Jurkat, Clone E6-1 (cell line): ENCODE results near the gene IL17RD.

Source experiments
- DNase-seq: peaks from one replicate; pipeline ENCODE4 v3.0.0-alpha.2; 2011; ENCODE audit warnings: low read depth, low spot score
- H3K4me3 ChIP-seq: 2 replicates; pipeline ENCODE4 v1.5.1; 2011; ENCODE audit warnings: mild to moderate bottlenecking, low read length, control low read depth, moderate library complexity

IL17RD gene

DNA sequence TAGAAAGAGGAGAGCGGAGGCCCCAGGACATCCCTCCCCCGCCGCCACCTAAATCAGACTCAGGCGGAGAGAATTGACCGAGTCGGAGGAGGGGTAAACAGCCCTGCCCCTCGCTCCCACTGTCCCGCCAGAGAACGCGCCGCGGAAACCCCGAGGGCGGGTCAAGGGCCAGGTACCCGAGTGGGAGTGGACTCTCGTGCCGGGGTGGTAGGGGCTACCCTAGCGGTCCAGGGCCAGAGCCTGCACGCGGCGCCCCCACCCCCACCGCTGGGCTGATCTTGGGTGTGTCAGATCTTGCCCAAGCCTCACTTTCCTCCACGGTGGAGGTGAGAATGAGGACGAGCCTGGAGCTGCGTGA lies 85.7 kb downstream of the IL17RD start:
- DNase-seq: no peak
- H3K4me3 ChIP-seq: no peak overlapping the region

DNA sequence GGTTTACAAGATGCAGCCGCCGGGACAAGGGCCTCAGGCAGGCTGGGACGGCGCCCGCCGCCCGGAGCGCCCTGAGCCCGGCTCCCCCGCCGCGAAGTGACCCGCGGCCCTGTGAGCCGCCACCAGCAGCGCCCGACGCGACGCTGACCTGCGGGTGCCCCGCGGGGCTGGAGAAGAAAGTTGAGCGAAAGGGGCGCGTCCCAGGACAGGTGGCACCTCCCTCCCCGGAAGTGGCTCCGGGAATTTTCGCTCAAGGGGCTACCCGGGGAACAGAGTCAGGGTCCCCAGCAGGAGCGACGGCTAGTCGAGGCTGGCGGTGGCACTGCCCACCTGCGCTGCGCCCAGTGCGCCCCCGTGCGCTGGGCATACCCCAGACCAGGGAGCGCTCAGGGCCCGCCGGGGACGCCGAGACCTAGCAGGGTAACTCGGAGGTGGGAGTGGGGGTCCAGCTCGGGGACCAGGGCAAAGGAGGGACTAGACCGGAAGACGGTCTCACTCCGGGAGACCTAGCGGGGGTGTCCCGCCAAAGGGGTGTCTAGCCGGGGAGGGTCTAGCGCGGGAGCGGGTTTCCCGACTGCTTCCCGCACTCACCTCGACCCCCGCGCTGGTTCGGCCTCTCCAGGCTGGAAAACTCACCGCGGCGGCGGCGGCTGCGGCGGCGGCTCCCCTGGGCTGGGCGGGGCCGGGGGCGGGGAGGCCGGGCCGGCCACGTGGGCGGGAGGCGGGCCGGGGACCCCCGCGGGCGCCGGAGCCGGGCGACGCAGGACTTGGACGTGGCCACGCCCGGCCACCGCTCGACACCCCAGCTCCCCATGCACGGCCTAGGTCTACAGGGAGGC lies 86.3 kb downstream of the IL17RD start:
- DNase-seq: no peak

DNA sequence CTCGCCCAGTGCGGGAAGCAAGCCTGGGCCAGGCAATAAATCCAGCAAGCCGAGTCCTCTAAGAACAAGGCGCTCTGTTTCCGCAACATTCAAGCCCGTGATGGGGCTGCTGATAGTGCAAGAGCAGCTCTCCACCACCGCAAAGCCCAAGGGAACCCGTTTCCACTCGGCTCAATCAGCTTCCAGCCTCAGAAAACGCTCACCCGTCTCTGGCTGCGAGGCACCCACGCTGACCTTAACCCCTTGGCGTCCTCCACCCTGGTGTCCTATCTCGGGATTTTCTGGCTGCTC lies 86.9 kb downstream of the IL17RD start:
- H3K4me3 ChIP-seq: peak overlapping the region; percentile 56
- DNase-seq: no peak

More for the DNA sequence above, 86.3 kb downstream of the IL17RD start:
- H3K4me3 ChIP-seq: peak overlapping the region; percentile 56

DNA sequence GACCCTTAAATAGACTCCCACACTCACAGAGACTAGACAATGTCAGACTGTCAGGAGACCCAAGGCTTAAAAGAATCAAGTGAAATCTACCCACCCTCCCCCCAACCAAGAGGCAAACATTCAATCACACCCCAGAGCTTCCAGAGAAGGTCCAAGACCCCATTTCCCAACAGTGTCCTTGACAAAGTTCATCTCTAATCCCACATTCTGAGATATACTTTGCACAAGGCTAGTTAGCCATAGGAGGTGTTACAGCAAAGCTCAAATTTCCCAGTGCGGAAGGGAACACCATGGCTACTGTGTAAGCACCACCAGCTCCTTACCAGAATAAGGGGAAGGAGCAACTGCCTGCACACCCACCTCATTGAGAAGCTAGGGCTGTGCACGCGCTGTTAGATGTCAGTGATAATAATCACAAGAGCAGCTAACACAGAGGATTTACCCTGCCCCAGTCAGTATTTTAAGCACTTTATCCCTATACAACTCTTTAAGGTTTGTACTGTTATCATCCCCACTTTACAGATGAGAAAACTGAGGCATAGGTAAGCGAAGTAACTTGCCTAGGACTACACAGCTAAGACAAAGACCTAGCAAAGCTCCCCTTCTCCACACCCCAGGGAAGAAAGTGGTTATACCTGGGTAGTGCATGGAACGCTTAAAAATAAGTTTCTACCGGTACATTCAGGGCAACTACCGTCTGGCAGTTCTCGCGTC lies 87.4 kb downstream of the IL17RD start:
- no peak for DNase-seq
- H3K4me3 ChIP-seq: peak overlapping the region; percentile 56; the same call in 1 of the 2 replicates

DNA sequence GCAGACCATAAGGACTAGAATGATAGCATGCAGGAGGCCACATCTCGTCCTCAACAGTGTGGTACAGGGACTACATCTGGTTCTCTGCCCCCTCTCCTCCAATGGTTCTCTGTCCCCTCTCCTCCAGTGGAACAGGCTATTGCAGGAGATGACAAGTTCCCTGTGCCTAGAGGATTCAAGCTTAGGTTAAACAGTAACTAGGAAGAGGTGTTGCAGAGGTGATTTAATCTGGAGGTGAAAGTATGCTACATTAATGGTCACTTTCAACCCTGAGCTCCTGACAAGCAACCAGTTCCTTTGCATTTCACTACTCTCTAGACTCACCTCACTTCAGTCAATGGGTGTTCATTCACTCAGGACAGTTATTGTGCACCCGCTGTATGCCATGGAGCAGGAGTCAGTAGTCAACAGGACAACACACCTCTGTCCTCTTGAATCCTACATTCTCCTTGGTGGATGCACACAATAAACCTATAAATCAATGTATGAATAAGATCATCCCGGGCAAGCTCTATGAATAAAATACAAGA lies 88.7 kb downstream of the IL17RD start:
- H3K4me3 ChIP-seq: no peak overlapping the region
- no peak for DNase-seq

DNA sequence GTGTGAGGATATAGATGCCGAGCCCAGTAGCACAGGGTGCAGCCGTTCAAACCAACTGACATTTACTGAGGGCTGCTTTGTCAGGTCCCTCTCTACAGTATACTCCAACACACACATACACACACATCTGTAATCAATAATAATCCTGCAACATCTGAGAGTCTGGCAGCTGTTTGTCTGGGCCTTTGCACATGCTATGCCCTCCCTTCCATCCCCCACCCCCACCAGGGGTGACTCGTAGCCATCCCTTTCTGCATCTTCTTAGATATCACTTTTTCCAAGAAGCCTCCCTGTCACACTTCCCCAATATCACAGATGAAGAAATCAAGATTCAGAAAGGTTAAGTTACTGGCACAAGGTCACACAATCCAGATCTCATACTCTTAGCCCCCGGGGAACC lies 91.0 kb downstream of the IL17RD start:
- DNase-seq: no peak
- H3K4me3 ChIP-seq: no peak overlapping the region

DNA sequence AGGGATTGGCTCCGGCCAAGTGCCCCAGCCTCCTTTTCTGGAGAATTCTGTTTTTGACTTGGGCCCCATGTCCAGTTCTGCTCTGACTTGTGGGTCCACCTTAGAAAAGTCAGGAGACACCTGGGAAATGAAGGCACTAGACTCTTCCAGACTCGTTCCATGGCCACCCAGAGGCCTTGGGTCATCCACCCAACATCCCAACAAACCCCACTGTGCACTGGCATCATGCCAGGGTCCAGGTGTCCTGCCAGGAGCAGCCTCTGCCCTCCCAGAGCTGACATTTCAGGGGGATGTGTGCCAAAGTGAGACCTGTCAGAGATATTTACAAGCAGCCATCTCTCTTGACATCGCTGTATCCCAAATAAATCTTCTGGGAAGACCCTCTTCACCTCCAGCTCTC lies 91.5 kb downstream of the IL17RD start:
- no peak overlapping the region for H3K4me3 ChIP-seq
- no peak for DNase-seq

DNA sequence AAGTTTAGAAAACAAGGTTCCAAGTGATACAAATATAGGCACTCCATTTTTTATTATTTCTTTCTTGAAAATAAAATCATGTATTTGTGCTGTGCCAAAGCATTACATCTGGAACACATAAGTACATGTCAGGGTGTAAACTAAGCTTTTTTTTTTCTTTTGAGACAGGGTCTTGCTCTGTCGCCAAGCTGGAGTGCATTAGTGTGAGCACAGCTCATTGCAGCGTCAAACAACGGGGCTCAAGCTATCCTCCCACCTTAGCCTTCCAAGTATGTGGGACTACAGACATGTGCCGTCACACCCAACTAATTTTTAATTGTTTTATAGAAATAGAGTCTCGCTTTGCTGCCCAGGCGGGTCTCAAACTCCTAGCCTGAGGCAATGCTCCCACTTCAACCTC lies 95.7 kb downstream of the IL17RD start:
- no peak for DNase-seq
- no peak overlapping the region for H3K4me3 ChIP-seq

DNA sequence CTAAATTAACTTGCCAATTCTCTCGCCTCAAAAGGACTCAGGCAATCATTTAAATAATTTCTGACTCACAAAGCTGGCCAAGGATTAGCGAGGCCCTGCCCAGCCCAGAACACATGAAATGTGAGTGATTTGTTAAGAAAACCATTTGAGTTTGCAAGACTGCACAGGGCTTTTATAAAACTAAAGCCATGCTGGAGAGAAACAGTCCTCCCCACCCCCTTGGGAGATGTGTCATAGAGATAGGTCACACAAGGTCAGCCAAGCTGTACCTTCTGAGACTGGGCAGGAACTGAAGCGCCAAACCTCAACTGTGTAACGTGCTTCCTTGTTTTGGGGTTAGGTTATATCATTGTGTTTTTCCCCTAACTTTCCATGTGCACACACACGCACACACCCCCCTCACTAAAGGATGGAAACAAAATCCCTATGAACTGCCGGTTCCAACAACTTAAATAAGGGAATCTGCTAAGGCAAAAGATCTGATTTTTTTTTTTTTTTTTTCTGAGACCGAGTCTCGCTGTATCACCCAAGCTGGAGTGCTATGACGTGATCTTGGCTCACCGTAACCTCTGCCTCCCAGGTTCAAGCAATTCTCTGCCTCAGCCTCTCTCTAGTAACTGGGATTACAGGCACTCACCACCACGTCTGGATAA lies 96.6 kb downstream of the IL17RD start:
- H3K4me3 ChIP-seq: no peak overlapping the region
- DNase-seq: no peak

DNA sequence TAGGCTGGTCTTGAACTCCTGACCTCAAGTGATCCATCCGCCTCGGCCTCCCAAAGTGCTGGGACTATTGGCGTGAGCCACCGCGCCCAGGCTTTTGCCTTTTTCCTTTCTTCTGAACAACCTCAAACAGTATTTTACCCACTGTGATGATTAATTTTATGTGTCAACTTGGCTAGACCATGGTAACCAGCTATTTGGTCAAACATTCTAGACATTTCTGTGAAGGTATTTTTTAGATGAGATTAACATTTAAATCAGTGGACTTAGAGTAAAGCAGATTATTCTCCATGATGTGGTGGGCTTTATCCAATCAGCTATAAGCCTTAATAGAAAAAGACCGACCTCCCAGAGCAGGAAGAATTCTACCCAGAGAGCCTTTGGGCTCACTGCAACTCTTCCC lies 98.7 kb downstream of the IL17RD start:
- no peak overlapping the region for H3K4me3 ChIP-seq
- DNase-seq: no peak

DNA sequence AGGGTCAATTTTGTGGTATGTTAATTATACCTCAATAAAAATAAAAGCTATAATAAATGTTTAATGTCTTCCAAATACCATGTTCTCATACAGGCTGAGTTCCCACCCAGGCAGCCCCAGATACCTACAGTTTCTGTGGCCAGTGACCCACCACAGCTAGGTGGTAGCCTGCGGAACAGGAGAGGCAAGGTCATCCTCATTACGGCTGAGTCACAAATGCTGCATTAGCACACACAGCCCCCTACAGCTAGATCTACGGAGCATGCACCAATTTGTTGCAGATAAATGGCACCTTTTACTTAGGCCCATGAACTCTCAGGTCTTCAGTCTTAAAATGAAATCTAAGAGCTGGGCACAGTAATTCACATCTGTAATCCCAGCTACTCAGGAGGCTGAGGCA lies 99.6 kb downstream of the IL17RD start:
- no peak overlapping the region for H3K4me3 ChIP-seq
- no peak for DNase-seq

DNA sequence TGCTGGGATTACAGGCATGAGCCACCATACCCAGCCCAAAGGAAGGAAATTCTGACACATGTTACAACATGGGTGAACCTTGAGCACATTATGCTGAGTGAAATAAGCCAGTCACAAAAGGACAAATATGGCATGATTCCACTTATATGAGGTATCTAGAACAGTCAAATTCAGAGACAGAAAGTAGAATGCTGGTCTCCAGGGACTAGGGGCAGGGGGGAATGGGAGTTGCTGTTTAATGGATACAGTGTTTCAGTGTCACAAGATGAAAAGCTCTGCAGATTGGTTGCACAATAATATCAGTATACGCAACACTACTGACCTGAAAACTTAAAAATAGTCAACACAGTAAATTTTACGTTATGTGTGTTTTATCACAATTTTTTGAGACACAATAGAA lies 100.6 kb downstream of the IL17RD start:
- H3K4me3 ChIP-seq: no peak overlapping the region
- DNase-seq: no peak

DNA sequence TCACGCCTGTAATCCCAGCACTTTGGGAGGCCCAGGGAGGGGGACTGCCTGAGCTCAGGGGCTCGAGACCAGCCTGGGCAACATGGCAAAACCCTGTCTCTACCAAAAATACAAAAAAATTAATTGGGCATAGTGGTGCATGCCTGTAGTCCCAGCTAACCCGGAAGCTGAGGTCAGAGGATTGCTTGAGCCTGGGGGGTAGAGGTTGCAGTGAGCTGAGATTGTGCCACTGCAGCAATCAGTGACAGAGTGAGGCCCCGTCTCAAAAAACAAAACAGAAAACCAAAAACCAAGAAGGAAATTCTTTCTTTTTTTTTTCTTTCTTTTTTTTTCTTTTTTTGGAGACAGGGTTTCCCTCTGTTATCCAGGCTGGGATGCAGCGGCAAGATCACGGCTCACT lies 101.2 kb downstream of the IL17RD start:
- H3K4me3 ChIP-seq: no peak overlapping the region
- no peak for DNase-seq

DNA sequence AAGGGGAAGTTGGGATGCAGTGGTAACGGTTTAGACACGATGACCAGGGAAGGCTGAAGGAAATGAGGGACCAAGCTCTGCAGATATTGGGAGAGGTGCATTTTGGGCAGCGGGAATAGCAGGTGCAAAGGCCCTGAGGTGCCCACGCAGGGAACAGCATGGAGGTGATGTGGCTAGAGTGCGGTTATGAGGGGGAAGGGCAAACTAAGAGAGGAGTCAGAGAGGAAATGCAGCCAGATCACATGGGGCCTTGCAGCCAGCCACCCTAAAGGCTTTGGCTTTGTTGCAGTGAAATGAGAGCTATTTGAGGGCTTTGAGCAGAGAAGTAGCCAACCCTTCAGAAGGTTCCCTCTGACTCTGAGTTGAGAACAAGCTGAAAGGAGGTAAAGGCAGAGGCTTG lies 102.1 kb downstream of the IL17RD start:
- DNase-seq: no peak
- no peak overlapping the region for H3K4me3 ChIP-seq

DNA sequence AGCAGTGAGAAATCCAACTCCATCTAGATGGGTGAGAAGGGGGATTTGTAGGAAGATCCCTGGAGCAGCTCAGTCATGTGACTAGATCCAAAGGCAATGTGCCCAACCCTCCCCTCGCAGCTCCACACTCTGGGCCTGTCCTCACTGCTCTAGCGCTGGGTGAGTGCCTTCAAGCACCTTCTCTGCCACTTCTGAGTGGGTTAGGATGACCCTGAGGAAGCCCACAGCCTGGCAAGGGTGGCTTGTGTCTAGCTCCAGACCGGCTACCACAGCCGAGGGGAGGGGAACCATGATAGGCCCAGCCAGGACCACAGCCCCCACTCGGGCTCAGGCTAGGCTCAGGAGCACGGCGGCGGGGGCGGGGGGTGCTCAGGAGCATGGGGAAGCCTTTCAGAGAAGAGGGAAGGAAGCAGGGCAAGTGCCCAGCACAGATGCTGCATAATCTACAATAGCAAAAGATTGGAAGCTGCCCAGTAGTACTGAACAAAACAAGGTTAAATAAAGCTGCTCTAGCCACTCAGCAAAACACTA lies 103.0 kb downstream of the IL17RD start:
- no peak for DNase-seq
- H3K4me3 ChIP-seq: no peak overlapping the region

DNA sequence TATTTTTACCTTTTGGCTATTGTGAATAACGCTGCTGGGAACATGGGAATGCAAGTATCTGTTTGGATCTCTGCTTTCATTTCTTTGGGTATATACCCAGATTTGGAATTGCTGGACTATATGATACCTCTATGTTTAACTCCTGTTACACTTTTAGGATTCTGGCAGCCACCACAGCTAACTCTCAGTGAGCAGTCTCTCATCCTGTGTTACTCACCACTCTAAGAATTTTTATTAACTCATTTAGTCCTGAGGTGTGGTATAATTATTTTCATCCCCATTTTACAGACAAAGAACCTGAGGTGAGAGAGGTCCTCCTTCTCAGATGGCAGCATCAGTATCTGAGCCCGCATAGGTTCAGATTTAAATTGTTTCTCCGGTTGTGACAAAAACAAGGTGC lies 103.6 kb downstream of the IL17RD start:
- no peak overlapping the region for H3K4me3 ChIP-seq
- DNase-seq: no peak

DNA sequence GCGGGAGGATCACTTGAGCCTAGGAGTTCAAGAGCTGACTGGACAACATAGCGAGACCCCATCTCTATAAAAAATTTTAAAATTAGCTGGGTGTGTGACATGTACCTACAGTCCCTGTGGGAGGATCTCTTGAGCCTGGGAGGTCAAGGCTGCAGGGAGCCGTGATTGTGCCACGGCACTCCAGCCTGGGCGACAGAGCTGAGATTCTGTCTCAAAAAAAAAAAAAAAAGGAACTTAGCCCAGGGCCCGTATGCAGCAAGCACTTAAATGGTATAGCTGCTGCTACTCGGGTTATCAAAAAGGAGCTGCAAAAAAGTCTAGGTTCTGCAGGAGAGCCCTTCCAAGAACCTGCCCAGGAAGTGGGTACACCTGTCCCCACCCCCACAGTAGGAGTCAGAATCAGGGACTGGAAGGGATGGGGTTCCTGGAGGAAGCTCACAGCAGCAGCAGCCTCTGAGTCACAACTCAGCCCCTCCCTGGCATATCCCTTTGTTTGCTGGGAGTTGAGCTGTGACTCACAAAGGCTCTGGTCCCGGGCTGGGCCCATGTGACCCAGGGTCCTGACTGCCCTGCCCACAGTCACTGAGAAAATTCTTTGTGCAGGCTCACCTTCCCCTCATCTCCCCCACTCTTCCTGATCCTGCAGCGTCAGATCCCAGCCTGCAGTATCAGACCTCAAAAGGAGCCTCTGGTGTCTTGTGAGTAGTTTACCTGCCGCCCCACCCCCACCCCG lies 104.9 kb downstream of the IL17RD start, which contains the start of gene SPATA12:
TSS of gene SPATA12 (plus strand) at position 576 of the 733 bp plus-strand sequence. CDS start 13,031 bp downstream, outside the sequence.
- H3K4me3 ChIP-seq: no peak within 1 kb of the TSS
- no peak for DNase-seq

DNA sequence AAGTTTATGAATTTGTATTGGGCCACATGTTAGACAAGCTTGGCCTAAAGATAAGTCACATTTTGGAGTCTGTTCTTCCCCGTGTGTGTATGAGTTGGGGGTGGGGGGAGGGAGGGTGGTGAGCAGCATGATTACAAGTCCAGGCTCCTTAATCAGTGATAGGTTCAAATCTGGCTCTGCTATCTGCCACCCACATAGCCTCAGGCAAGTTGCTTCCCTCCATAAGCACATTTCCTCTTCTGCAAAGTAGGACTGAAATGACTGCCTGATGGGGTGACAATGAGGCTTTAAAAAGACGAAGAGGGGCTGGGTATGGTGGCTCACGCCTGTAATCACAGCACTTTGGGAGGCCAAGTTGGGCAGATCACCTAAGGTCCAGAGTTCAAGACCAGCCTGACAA lies 105.7 kb downstream of the IL17RD start:
- no peak for DNase-seq
- no peak overlapping the region for H3K4me3 ChIP-seq

DNA sequence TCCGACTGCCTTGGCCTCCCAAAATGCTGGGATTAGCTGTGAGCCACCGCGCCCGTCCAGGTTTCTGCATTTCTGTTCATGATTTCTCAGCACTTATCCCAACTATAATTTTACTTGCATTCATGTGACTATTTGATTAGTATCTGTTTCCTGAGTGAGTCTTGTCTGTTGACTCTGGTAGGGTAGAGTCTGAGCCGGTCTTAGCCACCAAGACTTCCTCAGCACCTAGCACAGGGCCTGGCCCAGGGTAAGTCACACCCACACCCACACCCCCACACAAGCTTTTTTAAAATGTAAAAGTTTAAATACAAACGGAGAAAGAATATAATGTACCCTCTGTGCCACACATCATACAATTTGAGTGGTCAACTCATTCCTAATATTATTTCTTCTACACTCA lies 107.8 kb downstream of the IL17RD start:
- no peak for DNase-seq
- no peak overlapping the region for H3K4me3 ChIP-seq
